Neural progenitor cell (in vitro differentiated cells): Measurements from ENCODE around the gene DCTN3. TPM values are rescaled to one million over a fixed set of nuclear protein-coding genes. Genes with fewer than 3 reads are reported as not detected.

Experiments
- DNase-seq: peaks from one replicate; pipeline ENCODE4 v3.0.0-alpha.2; 2016; ENCODE audit warnings: low spot score
- H2AFZ ChIP-seq: fragments of 200-600 bp; sonication (generic); replicated peaks from 2 replicates; pipeline ENCODE4 v1.6.1; 2016; ENCODE audit warnings: antibody characterized with exemption
- H3F3A ChIP-seq: fragments of 200-600 bp; sonication (generic); 2 replicates; pipeline ENCODE4 v1.6.1; 2016; ENCODE audit warnings: antibody characterized with exemption, low read depth
- H3K27ac ChIP-seq: fragments of 200-600 bp; sonication (generic); 2 replicates; pipeline ENCODE4 v1.5.1; 2016; ENCODE audit warnings: mild to moderate bottlenecking
- H3K27me3 ChIP-seq: fragments of 200-600 bp; sonication (generic); 2 replicates; pipeline ENCODE4 v1.6.1; 2016; ENCODE audit warnings: mild to moderate bottlenecking, moderate library complexity
- H3K36me3 ChIP-seq: fragments of 200-600 bp; sonication (generic); 2 replicates; pipeline ENCODE4 v1.5.1; 2016
- H3K4me1 ChIP-seq: fragments of 200-600 bp; sonication (generic); 2 replicates; pipeline ENCODE4 v1.6.1; 2016; ENCODE audit warnings: mixed run types
- H3K4me2 ChIP-seq: fragments of 200-600 bp; sonication (generic); 2 replicates; pipeline ENCODE4 v1.6.1; 2016
- H3K4me3 ChIP-seq: fragments of 200-600 bp; sonication (generic); 2 replicates; pipeline ENCODE4 v1.5.1; 2016
- H3K79me2 ChIP-seq: fragments of 200-600 bp; sonication (generic); 2 replicates; pipeline ENCODE4 v1.6.1; 2016; ENCODE audit warnings: low read depth
- H3K9ac ChIP-seq: fragments of 200-600 bp; sonication (generic); 2 replicates; pipeline ENCODE4 v1.6.1; 2016
- H3K9me3 ChIP-seq: fragments of 200-600 bp; sonication (generic); 2 replicates; pipeline ENCODE4 v1.5.1; 2016; ENCODE audit warnings: low read depth
- H4K20me1 ChIP-seq: fragments of 200-600 bp; sonication (generic); 2 replicates; pipeline ENCODE4 v1.6.1; 2016; ENCODE audit warnings: low read depth
- H3K27ac Mint-ChIP-seq: 3 replicates; pipeline ENCODE4 v1.8.0; 2021; ENCODE audit warnings: mixed read lengths
- H3K27me3 Mint-ChIP-seq: 2 replicates; pipeline ENCODE4 v1.8.0; 2022; ENCODE audit warnings: low read depth, mild to moderate bottlenecking, inconsistent platforms, moderate library complexity, mixed read lengths; ENCODE audit not compliant: insufficient read depth
- H3K36me3 Mint-ChIP-seq: 3 replicates; pipeline ENCODE4 v1.8.0; 2021; ENCODE audit warnings: mixed read lengths
- H3K4me1 Mint-ChIP-seq: 3 replicates; pipeline ENCODE4 v1.8.0; 2021; ENCODE audit warnings: mixed read lengths
- H3K4me3 Mint-ChIP-seq: 3 replicates; pipeline ENCODE4 v1.8.0; 2021; ENCODE audit warnings: mild to moderate bottlenecking, moderate library complexity, mixed read lengths
- H3K9me3 Mint-ChIP-seq: 3 replicates; pipeline ENCODE4 v1.8.0; 2020; ENCODE audit warnings: mixed read lengths
- CTCF ChIP-seq: fragments of 200-600 bp; sonication (generic); IDR thresholded peaks from 2 replicates; pipeline ENCODE4 v1.5.1; 2017; ENCODE audit warnings: antibody characterized with exemption, mild to moderate bottlenecking
- EZH2 ChIP-seq: fragments of 200-600 bp; sonication (generic); IDR thresholded peaks from 2 replicates; pipeline ENCODE4 v1.6.1; 2017; ENCODE audit warnings: antibody characterized with exemption, mild to moderate bottlenecking, moderate library complexity
- EZH2phosphoT487 ChIP-seq: fragments of 200-600 bp; sonication (generic); IDR thresholded peaks from 2 replicates; pipeline ENCODE4 v1.6.1; 2017; ENCODE audit warnings: antibody characterized with exemption
- total RNA-seq: library from RNA; depleted of rRNA; stranded (reverse); fragments of >200 nt; gene quantifications from 2 replicates; pipeline ENCODE4 v1.2.3, GENCODE V29; 2015; ENCODE audit warnings: low replicate concordance

The DCTN3 gene
- total RNA-seq, 1 donor from 2014 or later: 45.6 TPM

DNA sequence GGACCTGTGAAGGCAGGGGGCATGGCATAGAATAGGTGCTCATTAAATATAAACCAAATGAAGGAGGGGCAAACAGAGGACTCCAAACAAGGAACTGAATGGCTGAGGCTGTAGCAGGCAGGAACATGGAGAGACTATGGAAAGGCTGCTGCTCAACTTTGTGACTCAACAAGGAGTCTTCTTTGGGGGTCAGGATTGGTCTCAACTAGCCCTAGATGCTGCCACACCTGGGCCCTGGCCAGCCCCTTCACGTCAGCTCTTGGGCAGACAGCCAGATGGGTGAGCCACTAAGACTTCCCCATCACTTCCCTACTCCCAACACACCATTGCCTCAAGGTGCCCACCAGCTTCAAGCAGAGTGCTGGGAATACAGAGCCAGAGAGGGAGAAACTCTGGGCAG lies 19.4 kb downstream of the DCTN3 start:
- Histone ChIP-seq H3F3A (no peaks in the 10 kb centered on the region), H4K20me1 (no peaks in the 10 kb centered on the region), H3K4me3 (no peak overlapping the region), H3K4me1 (no peaks in the 10 kb centered on the region), H2AFZ (no peak overlapping the region), H3K36me3 (no peaks in the 10 kb centered on the region), H3K9me3 (no peaks in the 10 kb centered on the region), H3K79me2 (no peaks in the 10 kb centered on the region), H3K4me2 (no peak overlapping the region), H3K27ac (no peak overlapping the region), H3K27me3 (peaks cover 21% of the 10 kb centered on the region), H3K9ac (no peak overlapping the region)
- Mint-ChIP-seq H3K36me3 (no peaks in the 10 kb centered on the region), H3K4me3 (no peak overlapping the region), H3K27ac (no peak overlapping the region), H3K9me3 (no peaks in the 10 kb centered on the region), H3K27me3 (peaks cover 8% of the 10 kb centered on the region), H3K4me1 (peaks cover 20% of the 10 kb centered on the region)
- no peak for DNase-seq
- no peak for TF ChIP-seq CTCF
- no peak for TF ChIP-seq EZH2phosphoT487
- TF ChIP-seq EZH2: no peak

DNA sequence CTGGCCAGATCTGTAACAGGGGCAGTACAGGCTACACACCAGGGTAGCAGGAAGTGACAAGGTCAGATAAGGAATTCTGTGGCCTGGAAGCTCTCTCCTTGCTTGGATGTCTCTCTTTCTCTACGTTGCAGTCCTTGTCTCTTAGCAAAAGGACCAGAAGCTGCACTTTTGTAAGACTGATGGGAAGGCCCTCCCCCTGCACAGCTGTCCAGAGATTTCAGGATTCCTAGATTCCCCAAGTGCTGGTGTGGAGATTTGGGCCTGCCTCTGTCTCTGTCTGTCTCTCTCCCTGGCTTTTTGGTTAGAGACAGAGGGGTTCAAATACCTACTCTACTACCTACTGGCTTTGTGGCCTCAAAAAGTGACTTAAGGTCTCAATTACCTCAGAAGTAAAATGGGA lies 20.7 kb downstream of the DCTN3 start:
- Mint-ChIP-seq H3K4me3 (no peak overlapping the region), H3K9me3 (no peaks in the 10 kb centered on the region), H3K4me1 (peaks cover 20% of the 10 kb centered on the region), H3K27ac (no peak overlapping the region), H3K27me3 (peaks cover 8% of the 10 kb centered on the region), H3K36me3 (no peaks in the 10 kb centered on the region)
- TF ChIP-seq EZH2: no peak
- H3K4me2 ChIP-seq: no peak overlapping the region
- H3K4me1 ChIP-seq: no peaks in the 10 kb centered on the region
- no peak for DNase-seq
- no peak overlapping the region for H3K27ac ChIP-seq
- H3K36me3 ChIP-seq: no peaks in the 10 kb centered on the region
- no peaks in the 10 kb centered on the region for H3K79me2 ChIP-seq
- H3K9ac ChIP-seq: no peak overlapping the region
- H3K27me3 ChIP-seq: peaks cover 19% of the 10 kb centered on the region
- no peaks in the 10 kb centered on the region for H3K9me3 ChIP-seq
- no peak overlapping the region for H3K4me3 ChIP-seq
- no peak overlapping the region for H2AFZ ChIP-seq
- H3F3A ChIP-seq: no peaks in the 10 kb centered on the region
- no peaks in the 10 kb centered on the region for H4K20me1 ChIP-seq

DNA sequence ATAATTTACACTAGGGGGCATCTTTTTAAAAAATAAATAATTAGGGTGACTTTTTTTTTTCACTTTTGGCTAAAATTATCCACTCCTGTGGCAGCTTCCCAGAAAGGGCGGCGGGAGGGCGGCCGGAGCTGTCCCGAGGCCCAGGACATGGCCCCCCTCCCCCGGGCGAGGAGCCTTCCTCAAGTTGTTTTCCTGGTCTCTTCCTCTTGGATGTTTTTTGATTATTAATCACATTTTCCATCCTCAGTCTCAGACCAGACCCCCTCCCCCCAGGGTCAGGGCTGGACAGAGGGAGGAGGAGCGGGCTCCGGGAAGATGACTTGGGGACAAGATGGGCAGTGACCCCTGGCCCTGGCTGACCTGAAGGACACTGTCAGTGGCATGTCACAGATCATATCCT lies 26.1 kb downstream of the DCTN3 start:
- H3K4me1 Mint-ChIP-seq: peaks cover 27% of the 10 kb centered on the region
- H3K27ac ChIP-seq: no peak overlapping the region
- H4K20me1 ChIP-seq: peaks cover 17% of the 10 kb centered on the region
- no peaks in the 10 kb centered on the region for H3K9me3 Mint-ChIP-seq
- H3K27me3 ChIP-seq: peaks cover 72% of the 10 kb centered on the region
- H3K4me2 ChIP-seq: no peak overlapping the region
- peaks cover 1% of the 10 kb centered on the region for H3K79me2 ChIP-seq
- H3K27ac Mint-ChIP-seq: no peak overlapping the region
- no peaks in the 10 kb centered on the region for H3K9me3 ChIP-seq
- H3F3A ChIP-seq: peaks cover 24% of the 10 kb centered on the region
- no peak for TF ChIP-seq EZH2
- no peak for TF ChIP-seq CTCF
- TF ChIP-seq EZH2phosphoT487: no peak
- peaks cover 23% of the 10 kb centered on the region for H3K27me3 Mint-ChIP-seq
- no peaks in the 10 kb centered on the region for H3K36me3 Mint-ChIP-seq
- no peaks in the 10 kb centered on the region for H3K36me3 ChIP-seq
- peaks cover 21% of the 10 kb centered on the region for H3K4me1 ChIP-seq
- no peak for DNase-seq
- no peak overlapping the region for H3K9ac ChIP-seq
- no peak overlapping the region for H3K4me3 ChIP-seq
- no peak overlapping the region for H2AFZ ChIP-seq
- H3K4me3 Mint-ChIP-seq: no peak overlapping the region

DNA sequence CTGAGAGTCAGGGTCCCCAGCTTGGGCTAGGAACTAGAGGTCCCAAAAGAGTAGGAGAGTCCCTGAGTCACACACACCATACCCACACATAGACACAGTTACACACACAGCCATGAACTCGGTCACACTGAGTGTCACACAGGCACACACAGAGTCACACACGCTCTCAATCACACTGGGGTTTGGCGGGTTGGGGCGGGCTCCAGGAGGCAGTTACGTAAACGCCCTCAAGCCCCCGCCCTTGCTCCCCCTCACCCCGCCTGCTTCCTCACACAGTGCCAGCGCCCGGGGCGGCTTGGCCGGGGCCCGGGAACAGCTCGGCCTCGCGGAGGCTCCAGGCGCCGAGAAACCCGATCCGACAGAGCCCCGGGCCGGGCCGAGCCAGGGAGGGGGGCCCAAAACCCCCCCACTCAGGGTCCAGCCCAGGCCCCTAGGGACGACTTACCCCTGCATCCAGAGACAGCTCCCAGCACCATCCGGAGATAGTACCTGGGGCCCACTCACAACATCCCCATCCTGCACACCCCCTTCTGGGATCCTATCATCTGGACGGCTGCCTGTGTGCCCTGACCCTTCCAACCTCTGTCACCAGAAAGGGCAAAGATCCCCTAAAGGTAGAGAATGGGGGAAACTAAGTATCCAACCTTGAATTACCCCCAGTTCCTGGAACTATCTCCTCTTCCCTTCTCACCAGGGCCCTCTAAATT lies 27.2 kb downstream of the DCTN3 start:
- peak; percentile 76 for DNase-seq
- peaks cover 27% of the 10 kb centered on the region for H3F3A ChIP-seq
- H3K4me1 ChIP-seq: peaks cover 25% of the 10 kb centered on the region
- Mint-ChIP-seq H3K4me1 (peaks cover 36% of the 10 kb centered on the region), H3K27me3 (peaks cover 26% of the 10 kb centered on the region), H3K36me3 (no peaks in the 10 kb centered on the region), H3K9me3 (no peaks in the 10 kb centered on the region), H3K27ac (no peak overlapping the region), H3K4me3 (peak overlapping the region; percentile 57)
- H2AFZ ChIP-seq: no peak overlapping the region
- no peak overlapping the region for H3K9ac ChIP-seq
- peaks cover 21% of the 10 kb centered on the region for H4K20me1 ChIP-seq
- peaks cover 83% of the 10 kb centered on the region for H3K27me3 ChIP-seq
- H3K27ac ChIP-seq: no peak overlapping the region
- peak overlapping the region; percentile 69 for H3K4me2 ChIP-seq
- TF ChIP-seq EZH2: no peak
- TF ChIP-seq EZH2phosphoT487: no peak
- TF ChIP-seq CTCF: no peak
- H3K36me3 ChIP-seq: no peaks in the 10 kb centered on the region
- H3K4me3 ChIP-seq: peak overlapping the region; percentile 31
- H3K79me2 ChIP-seq: peaks cover 5% of the 10 kb centered on the region
- no peaks in the 10 kb centered on the region for H3K9me3 ChIP-seq
